Adrenal gland (tissue), 5 donors: ENCODE data around the gene AZGP1.

ENCODE experiments used
- POLR2A ChIP-seq, 2 donors: fragments of 450-650 bp; IDR thresholded peaks; one replicate each; pipeline ENCODE4 v1.6.1; 2017; ENCODE audit warnings: antibody characterized with exemption in 2 of 2, mild to moderate bottlenecking in 2 of 2, moderate library complexity in 1 of 2
- TF ChIP-seq, protein P1 (sequence below), 6 experiments: fragments of 450-650 bp in 4 of 6; fragments of 200-600 bp in 2 of 6; sonication (generic) in 1 of 6; IDR thresholded peaks; 1 replicate in 5 of 6; 2 replicates in 1 of 6; pipeline versions ENCODE4 v1.5.1 to v1.8.0; 2016 to 2021; ENCODE audit warnings: antibody characterized with exemption in 6 of 6, mild to moderate bottlenecking in 2 of 6, moderate library complexity in 1 of 6
- donor health status: DM: no; HTN: no; CAD: no.

DNA sequence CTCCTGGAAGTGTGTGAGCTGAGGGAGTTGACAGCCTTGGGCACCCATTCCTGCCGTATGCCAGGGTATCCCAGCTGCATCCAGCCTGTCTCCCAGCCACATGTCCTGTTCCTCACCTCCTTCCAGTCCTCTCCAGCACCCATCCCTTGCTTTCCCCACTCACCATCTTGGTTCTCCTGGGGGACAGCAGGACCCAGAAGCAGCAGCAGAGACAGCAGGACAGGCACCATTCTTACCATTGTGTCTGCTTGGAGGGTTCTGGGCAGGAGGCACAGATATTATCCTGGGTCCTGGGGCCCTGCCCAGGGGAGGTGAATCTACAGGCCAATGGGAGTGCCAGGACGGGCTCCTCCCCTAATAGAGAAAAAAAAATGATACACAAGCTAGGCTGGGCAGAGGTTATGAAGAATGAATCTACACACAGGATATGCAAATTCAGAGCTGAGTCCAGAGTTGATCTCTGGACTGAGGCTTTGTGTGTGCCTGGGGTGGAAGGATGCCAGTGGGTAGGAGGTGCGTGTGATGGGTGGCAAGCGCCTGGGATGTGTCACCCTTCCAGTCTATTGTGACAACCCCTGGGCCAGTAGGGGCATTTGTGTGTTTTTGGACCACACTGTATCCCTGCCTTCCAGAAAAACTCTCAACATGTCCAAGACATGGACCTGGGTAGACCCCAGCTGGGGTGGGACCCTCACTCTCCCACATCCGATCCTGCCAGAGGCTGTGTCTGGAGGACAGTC, at the start of gene AZGP1:
- TF ChIP-seq POLR2A (IDR thresholded peaks at IDR 0.05), result no peak
- TF ChIP-seq, protein P1, sequence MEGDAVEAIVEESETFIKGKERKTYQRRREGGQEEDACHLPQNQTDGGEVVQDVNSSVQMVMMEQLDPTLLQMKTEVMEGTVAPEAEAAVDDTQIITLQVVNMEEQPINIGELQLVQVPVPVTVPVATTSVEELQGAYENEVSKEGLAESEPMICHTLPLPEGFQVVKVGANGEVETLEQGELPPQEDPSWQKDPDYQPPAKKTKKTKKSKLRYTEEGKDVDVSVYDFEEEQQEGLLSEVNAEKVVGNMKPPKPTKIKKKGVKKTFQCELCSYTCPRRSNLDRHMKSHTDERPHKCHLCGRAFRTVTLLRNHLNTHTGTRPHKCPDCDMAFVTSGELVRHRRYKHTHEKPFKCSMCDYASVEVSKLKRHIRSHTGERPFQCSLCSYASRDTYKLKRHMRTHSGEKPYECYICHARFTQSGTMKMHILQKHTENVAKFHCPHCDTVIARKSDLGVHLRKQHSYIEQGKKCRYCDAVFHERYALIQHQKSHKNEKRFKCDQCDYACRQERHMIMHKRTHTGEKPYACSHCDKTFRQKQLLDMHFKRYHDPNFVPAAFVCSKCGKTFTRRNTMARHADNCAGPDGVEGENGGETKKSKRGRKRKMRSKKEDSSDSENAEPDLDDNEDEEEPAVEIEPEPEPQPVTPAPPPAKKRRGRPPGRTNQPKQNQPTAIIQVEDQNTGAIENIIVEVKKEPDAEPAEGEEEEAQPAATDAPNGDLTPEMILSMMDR (IDR thresholded peaks at IDR 0.05), result no peak
